IPS-18c (cell line): ENCODE results near the gene CADM4.
A peak's percentile ranks its signal among the peaks of the same experiment; 100 is the strongest.
"Not testable (repeated sequence)": the region's sequence is repeated elsewhere in the genome, so short reads cannot be mapped to it uniquely, and the experiment has no call there.

Source experiments
- H3K4me3 ChIP-seq: 2 replicates; pipeline ENCODE4 v1.7.0; 2013; ENCODE audit warnings: low read depth, mild to moderate bottlenecking, low read length, moderate library complexity; ENCODE audit not compliant: insufficient read depth
- H3K9me3 ChIP-seq: one replicate; pipeline ENCODE4 v1.6.1; 2013; ENCODE audit warnings: mild to moderate bottlenecking, low read length, moderate library complexity; ENCODE audit not compliant: control insufficient read depth, insufficient read depth

The CADM4 gene

DNA sequence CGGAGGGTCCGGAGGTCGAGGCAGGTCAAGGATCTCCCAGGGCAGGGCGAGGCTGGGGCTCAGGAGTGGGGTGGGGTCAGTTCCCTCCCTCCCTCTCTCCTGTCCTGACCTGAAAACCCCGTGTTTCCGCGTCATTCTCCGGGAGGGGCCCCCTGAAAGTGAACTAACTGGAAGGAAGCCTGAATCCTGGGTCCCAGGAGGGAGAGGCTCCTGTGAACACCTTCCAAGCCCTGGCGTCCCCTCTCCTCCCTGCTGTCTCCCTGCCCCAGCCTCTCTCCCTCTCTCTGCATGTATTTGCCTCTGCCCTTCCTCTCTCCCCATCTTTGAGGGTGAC lies 741 bp upstream of the CADM4 start:
- H3K9me3 ChIP-seq: no peaks in the 10 kb centered on the region
- H3K4me3 ChIP-seq: peak overlapping the region; percentile 76

DNA sequence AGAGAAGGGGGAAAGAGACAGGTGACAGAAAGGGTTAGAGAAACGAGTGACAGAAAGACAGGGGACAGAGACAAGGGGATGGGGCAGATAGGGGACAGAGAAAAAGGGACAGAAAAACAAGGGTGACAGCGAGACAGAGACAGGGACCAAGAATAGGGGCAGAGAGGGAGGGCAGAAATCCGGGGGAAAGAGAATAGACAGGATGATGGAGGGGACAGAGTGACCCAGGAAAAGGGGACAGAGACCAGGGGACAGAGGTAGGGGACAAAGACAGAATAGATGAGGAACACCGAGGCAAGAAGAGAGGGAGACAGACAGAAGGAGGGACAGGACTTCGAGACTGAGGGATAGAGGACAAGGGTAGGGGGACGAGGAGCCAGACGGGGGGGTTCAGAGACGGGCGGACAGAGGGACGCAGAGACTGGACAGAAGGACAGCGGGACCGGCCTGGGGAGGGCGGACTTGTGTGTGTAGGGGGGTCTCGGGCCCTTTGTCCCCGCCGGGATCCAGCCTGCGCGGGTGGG lies 593 bp downstream of the CADM4 start:
- Histone ChIP-seq H3K9me3 (no peaks in the 10 kb centered on the region), H3K4me3 (peak overlapping the region; percentile 37)

DNA sequence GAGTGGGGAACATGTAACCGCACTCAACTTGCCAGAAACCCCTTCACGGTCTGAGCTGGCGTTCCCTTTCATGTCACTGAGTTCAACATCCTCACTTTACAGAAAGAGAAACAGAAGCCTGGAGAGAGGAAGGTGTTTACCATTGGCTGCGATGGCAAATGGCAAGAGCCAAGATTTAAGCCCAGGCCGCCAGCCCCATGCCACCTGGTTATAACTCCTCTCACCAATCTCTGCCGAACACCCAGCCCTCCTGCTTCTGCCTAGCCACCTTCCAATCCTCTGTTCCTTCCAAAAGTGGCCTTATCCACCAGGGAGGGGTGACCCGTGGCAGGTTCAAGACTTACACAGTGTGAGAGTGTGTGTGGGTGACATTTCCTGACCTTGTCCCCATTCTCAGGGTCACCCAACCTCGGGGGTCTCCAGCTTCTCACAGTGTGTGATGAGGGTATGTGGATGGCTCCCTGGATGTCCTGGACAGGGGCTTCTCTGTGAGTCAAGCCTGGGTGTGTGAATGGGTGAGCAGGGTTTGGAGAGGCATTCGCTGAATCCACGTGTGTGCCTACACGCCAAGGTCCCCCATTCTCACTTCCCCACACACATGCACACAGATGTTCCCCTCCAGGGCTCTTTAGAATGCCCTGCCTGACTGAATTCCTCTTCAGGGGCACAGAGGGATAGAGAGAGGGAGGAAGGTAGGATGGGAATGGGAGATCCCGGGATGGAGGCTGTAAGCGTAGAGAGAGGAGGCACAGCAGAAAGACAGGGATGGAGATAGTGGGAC lies 1.2 kb downstream of the CADM4 start:
- Histone ChIP-seq H3K4me3 (no peak overlapping the region; the same call in 1 of the 2 replicates), H3K9me3 (no peaks in the 10 kb centered on the region)

DNA sequence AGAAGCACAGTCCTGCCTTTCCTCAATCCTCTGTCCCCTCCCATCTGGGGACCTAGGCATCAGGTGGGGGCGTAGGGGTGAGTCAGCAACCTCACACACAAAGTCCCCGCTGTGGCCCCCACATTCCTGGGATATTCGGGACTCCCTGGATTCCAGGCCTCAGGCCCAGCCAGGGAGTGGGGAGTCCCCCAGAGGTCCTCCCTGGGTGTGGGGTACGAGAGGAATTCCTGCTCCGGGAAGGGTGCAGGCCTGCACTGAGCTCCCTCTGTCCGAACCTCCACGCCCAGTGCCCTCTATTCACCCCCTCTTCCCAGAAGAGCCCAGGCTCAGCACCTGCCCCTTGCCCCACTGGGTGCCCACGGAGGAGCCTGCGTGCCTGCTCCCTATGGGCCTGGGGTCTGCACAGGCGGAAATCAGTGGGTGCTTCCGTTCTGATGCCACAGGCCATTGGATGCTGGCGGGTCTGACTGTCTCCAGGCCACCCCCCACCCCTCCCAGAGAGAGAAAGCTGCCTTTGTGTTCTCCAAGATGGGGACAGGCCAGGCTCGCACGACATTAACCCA lies 3.4 kb downstream of the CADM4 start:
- Histone ChIP-seq H3K9me3 (no peaks in the 10 kb centered on the region), H3K4me3 (no peak overlapping the region)

DNA sequence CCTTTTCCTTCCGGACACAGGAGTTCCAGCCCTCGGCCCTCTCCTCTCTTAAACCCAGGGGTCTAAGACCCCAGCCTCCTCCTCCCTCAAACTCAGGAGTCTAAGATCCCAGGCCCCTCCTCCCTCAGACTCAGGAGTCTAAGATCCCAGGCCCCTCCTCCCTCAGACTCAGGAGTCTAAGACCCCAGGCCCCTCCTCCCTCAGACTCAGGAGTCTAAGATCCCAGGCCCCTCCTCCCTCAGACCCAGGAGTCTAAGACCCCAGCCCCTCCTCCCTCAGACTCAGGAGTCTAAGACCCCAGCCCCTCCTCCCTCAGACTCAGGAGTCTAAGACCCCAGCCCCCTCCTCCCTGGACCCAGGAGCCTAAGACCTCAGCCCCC lies 4.1 kb downstream of the CADM4 start:
- not testable (repeated sequence) for H3K9me3 ChIP-seq
- H3K4me3 ChIP-seq: peak overlapping the region; percentile 54; the same call in 1 of the 2 replicates

DNA sequence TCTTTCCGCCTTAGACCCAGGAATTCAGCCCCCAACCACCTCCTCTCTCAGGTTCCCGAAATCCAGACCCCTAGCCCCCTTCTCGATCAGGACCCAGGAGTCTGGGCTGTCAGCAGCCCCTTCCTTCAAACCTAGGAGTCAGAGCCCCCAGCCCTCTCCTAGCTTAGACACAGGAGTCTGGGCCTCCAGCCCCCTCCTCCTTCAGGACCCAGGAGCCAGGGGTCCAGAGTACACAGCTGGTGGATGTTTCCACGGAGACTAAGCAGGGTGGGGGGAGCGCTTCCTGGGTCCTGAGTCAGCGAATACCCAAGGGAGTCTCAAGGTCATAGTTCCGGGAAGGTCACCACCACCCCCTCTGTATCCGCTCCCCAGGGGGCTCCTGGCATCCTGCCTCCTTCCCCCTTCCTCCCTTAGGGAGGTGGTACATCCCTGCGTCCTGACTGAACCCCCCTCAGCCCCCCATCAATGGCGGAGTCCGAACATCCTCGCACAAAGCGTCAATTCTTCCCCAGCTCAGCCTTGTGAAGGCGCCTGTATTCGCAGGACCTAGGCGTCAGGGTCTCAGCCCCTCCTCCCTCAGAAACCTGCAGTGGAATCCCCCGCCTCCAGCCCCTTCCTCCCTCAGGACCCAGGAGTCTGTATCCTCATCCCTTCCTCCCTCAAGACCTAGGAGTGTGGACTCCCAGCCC lies 4.6 kb downstream of the CADM4 start:
- Histone ChIP-seq H3K9me3 (no peaks in the 10 kb centered on the region), H3K4me3 (peak overlapping the region; percentile 54)

DNA sequence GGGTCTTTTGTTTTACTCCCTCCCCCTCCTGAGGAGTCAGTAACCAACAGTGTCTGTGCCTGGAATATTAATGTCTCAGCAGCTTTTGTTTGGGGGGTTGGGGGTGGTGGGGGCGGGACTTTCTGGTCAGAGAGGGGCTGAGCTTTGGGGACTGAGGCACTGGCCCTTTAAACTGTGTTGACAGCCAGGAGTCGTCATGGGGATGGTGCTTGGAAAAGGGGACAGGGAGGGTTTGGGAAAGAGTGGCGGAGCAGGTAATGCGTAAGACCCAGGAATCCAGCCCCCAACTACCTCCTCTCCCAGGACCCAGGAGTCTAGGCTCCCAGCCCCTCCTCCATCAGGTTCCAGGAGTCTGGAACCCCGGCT lies 5.2 kb downstream of the CADM4 start:
- Histone ChIP-seq H3K4me3 (peak overlapping the region; percentile 54), H3K9me3 (no peaks in the 10 kb centered on the region)

DNA sequence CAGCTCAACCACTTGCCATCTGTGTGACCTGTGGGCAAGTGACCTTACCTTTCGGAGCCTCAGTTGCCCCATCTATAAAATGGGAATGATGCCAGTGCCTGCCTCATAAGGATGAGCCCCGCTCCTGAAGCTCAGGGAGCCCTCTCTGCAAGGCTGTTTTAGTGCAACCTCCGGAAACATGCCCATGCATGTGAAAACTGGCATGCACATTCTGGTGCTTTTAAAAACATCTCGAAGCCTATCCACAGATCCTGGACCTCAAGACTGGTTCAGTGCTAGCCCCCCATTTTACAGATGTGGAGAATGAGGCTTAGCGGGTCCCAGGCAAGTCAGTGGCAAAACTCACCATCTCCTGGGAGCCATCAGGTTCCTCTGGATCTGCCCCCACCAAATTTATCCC lies 5.6 kb downstream of the CADM4 start:
- Histone ChIP-seq H3K9me3 (no peaks in the 10 kb centered on the region), H3K4me3 (no peak overlapping the region)

DNA sequence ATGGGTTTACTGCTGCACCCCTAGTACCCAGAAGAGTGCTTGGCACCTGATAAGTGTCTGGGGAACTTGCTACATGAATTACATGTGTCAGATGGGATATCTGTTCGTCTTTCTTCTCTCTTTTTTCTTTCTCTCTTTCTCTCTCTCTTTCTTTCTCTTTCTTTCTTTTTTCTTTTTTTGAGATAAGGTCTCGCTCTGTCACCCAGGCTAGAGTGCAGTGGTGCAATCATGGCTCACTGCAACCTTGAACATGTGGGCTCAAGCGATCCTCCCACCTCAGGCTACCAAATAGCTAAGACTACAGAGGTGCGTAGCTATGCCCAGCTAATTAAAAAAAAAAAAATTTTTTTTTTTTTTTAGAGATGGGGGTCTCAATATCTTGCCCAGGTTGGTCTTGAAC lies 6.1 kb downstream of the CADM4 start:
- Histone ChIP-seq H3K4me3 (no peak overlapping the region), H3K9me3 (no peaks in the 10 kb centered on the region)

DNA sequence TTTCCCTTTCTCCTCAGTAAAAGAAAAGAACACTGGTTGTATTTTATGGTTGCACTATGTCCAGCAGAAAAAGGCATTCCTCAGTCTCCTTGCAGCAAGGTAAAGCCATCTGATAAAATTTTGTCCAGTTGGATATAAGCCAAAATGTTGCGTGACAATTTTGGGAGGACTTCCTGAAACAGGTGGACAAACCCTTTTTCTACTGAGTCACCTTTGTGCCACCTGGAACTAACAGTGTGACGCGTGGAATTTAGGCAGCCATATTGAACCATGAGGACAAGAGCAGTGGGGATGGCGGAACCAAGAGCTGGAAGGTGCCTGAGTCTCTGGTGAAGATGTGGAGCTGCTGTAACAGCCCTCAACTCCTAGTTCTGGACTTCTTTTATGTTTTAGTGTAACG lies 8.2 kb downstream of the CADM4 start:
- Histone ChIP-seq H3K9me3 (no peaks in the 10 kb centered on the region), H3K4me3 (no peak overlapping the region)

DNA sequence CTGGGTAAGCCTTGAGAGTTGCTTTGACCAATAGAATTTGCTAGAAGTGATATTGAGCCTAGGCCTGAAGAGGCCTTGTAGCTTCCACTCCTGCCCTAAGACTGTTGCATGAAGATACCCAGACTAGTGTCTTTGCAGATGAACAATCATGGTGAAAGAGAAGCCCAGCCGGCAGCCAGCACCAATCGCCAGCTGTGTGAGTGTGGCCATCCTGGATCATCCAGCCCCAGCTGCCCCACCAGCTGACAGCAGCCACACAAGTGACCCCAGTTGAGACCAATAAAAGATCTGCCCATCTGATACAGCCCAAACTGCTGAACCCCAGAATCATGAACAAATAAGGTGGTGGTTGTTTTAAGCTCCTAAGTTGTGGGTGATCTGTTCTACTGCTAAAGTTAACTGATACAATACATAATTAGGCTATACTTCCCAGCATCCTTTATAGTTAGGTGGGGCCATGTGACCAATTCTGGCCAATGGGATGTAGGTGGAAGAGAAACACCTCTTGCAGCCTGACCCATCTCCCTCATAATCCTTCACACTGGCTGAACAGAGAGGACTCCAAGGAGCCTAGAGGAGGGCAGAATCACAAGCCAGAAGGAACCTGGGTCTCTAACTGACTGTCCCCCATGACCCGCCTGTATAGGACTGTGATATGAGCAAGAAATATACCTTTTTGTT lies 10.9 kb downstream of the CADM4 start:
- H3K9me3 ChIP-seq: no peaks in the 10 kb centered on the region
- H3K4me3 ChIP-seq: no peak overlapping the region

DNA sequence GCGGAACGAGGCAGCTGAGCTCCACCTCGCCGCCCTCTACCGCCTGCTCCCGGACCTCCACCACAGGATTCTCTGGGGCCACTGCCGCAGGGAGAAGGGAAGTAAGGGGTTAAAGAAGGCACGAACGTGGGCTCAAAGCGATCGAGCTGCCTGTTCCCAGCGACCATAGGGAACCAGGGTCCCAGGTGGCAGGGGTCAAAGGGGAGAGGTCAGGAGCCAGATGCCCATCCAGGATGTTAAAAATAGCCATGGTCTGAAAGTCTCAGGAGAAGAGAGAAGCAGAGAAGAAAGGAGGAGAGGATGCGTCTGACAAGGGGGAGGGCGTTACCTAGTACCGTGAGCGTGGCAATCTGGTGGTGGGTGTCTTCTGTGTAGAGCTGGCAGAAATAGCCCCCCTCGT lies 12.8 kb downstream of the CADM4 start:
- no peak overlapping the region for H3K4me3 ChIP-seq
- H3K9me3 ChIP-seq: no peaks in the 10 kb centered on the region

DNA sequence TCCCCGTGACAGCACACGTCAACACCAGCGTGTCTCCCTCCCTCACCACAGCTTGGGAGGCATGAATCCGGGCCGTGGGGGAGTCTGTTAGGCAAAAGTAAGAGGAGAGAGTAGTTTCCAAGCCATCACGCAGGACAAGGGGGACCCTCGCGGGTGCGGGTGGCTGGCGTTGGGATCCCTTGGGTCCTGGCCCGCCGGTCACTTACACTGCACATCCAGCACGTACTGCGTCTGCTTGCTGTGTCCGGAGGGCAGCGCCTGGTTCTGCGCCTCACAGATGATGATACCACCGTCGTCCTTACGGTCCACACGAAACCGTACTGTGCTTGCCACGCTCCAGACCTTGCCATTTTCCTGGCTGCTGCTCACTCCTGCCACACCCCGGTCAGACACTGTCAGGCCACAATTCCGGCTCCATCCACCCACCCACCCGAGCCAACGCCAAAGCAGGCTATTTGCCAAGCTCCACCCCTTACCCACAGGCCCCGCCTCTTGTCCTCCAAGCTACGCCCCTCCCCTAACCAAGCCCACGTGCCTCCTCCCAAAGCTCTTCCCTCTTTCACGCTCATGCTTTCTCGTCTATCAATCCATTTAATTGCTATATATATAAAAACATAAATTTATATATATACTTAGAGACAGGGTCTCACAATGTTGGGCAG lies 13.6 kb downstream of the CADM4 start:
- H3K4me3 ChIP-seq: no peak overlapping the region

DNA sequence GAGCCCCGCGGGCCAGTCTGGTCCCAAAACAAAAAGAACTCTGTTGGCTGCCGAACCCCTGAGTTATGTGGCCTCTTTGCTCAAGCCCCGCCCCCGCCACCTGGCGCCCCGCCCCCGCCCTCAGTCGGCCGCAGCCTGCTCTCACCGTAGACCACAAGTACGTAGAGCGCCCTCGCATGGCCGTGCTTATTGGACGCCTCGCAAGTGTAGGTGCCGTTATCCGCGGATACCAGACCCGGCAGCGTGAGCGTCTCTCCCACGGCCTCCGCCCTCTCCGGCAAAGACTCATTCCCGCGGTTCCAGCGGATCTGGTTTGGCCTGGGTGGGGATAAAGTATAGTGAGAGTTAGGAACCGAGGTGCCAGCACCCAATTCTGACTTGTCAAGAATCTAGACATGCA lies 14.7 kb downstream of the CADM4 start:
- Histone ChIP-seq H3K9me3 (no peaks in the 10 kb centered on the region), H3K4me3 (no peak overlapping the region)

More for the DNA sequence above, 13.6 kb downstream of the CADM4 start:
- H3K9me3 ChIP-seq: no peaks in the 10 kb centered on the region

DNA sequence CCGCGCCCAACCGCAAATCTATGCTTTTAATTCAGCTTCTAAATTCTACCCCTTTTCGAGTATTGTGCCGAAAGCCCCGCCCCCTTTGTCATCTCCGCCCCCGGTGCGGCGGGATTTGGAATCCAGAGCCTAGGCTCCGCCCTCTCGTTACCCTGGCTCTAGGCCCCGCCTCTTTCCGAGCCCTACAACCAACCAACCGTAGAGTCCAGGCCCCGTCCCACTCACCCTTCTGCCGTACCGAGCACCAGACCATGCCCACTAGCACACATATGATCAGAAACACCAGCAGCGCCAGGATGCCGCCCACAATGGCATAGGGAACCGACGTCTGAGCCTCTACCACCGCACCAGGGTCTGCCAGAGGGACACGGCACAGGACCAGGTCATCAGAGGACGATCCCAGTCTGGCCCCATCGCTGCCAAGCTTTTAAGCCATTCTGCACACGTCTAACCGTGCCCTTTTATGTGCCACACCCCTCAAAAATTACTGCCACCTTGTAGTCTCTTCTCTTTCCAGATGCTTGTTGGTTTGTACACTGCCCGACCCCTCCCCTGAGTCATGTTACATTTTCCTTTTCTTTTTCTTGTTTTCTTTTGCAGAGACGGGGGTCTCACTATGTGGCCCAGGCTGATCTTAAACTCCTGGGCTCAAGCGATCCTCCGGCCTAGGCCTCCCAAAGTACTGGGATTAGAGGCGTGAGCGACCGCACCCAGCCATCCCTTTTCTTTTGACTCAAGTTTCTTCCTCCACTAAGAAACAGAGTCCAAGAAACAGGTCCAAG lies 15.6 kb downstream of the CADM4 start:
- no peak overlapping the region for H3K4me3 ChIP-seq
- no peaks in the 10 kb centered on the region for H3K9me3 ChIP-seq

DNA sequence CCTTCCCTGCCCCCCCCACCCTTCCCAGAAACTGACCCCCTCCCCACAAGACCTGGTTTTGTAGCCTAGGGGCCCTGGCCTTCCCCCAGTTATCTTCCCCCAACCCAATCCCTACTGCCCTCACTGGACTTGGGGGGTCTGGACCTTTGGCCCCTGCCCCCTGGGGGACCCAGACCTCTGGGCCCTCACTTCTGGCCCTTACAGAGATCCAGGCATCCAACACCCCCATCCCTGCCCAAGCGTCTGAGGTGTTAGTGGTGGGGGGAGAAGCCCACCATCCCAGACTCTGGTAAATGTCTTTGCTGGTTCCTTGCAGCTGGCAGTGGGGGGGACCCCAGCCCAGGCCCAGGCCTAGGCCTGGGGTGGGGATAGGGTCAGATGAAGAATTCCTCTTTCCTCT lies 16.7 kb downstream of the CADM4 start:
- H3K4me3 ChIP-seq: no peak overlapping the region

DNA sequence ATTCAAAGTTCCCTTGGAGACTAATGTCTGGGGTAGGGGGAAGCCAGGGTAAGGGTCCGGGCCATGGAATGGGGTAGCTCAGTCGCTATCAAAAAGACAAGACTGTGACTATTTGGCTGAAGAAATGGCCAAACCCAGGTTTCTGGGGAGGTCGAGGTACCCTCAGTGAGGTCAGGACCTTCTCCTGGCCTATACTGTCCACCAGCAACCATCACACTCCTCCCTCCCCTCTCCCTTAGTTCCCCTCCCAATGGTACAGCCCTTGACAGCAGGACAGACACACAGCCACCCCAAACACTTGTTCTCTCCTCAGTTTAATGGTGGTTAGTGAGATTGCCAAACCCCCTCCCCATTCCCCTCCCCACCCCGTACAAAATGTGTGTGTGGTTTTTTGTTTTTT lies 17.6 kb downstream of the CADM4 start:
- H3K4me3 ChIP-seq: no peak overlapping the region
- H3K9me3 ChIP-seq: no peaks in the 10 kb centered on the region

More for the DNA sequence above, 16.7 kb downstream of the CADM4 start:
- H3K9me3 ChIP-seq: no peaks in the 10 kb centered on the region
